ENCODE measurements around the gene S100A8.
A peak's percentile ranks its signal among the peaks of the same experiment; 100 is the strongest.

S100A8 gene

GRCh38 chr1:153386500-153386901, 4.4 kb downstream of the S100A8 start:
- TF ChIP-seq, protein P1, sequence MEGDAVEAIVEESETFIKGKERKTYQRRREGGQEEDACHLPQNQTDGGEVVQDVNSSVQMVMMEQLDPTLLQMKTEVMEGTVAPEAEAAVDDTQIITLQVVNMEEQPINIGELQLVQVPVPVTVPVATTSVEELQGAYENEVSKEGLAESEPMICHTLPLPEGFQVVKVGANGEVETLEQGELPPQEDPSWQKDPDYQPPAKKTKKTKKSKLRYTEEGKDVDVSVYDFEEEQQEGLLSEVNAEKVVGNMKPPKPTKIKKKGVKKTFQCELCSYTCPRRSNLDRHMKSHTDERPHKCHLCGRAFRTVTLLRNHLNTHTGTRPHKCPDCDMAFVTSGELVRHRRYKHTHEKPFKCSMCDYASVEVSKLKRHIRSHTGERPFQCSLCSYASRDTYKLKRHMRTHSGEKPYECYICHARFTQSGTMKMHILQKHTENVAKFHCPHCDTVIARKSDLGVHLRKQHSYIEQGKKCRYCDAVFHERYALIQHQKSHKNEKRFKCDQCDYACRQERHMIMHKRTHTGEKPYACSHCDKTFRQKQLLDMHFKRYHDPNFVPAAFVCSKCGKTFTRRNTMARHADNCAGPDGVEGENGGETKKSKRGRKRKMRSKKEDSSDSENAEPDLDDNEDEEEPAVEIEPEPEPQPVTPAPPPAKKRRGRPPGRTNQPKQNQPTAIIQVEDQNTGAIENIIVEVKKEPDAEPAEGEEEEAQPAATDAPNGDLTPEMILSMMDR (IDR thresholded peaks at IDR 0.05; ENCODE audit: low read depth, low read length): no peak
- no peak for DNase-seq (ENCODE audit: low read depth in 2 of 2)
- H3K4me3 ChIP-seq (replicated peaks in 1 of 2; ENCODE audit: low read depth in 2 of 2, low read length in 2 of 2): no peak overlapping the region

DNA sequence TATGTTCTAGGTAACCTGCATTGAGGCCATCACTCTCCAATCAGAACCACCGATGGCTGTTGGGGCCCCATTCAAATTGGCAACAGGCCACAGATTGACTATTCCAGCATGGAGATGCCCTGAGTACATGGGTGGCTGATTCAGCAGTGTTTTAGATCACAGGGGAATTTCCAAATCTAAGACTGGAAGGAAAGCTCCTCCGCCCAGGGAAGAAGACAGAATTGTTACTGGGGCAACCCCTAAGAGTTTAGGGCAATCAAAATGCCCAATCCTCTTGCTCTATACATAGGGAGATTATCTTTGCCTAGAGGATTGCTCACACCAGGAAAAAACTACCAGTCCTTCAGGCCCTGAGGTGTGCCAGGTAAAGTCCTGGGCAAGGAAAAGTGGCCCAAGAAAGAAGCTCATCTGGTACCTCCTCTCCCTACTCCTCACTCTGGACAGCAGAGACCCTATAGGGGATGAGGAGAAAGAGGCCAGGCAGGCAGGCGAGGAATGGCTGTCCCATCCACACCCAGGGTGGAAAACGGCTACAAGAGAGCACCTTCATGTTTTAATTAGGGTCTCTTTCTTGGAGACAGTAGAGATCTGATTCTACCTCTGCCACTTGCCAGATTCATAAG, 5.8 kb downstream of the S100A8 start:
- no peak for DNase-seq (ENCODE audit: low read depth in 2 of 2)
- H3K4me3 ChIP-seq (replicated peaks in 1 of 2; ENCODE audit: low read depth in 2 of 2, low read length in 2 of 2): no peak overlapping the region
- TF ChIP-seq, protein P1 (IDR thresholded peaks at IDR 0.05; ENCODE audit: low read depth, low read length): no peak

- no peak for DNase-seq (ENCODE audit: low read depth in 2 of 2)
- TF ChIP-seq, protein P1 (IDR thresholded peaks at IDR 0.05; ENCODE audit: low read depth, low read length): no peak
- no peak overlapping the region for H3K4me3 ChIP-seq (replicated peaks in 1 of 2; ENCODE audit: low read depth in 2 of 2, low read length in 2 of 2)
Measured at GRCh38 chr1:153380711-153381110, 10.2 kb downstream of the S100A8 start.

- TF ChIP-seq, protein P1 (IDR thresholded peaks at IDR 0.05; ENCODE audit: low read depth, low read length): no peak
- no peak overlapping the region for H3K4me3 ChIP-seq (replicated peaks in 1 of 2; ENCODE audit: low read depth in 2 of 2, low read length in 2 of 2)
- DNase-seq (ENCODE audit: low read depth in 2 of 2): no peak
Measured at GRCh38 chr1:153379591-153379990, 11.3 kb downstream of the S100A8 start.

DNA sequence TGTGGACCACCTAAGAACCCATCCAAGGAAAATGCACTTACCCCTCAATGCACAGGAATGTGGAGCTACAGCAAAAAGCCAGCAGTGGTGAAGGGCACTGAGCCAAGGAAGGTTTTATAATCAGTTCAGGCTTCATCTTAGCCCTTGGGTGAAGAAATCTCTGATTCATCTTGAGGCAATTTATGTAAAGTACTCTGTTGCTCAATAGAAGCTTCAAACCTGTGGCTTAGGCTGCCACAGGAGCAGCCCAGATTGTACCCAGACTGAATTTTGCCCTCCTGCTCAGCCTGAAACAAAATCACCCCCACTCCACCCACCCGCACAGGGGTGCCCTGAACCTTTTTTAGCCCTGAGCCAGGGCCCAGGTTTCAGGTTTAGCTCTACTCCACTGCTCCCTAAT, 15.4 kb downstream of the S100A8 start, which contains the start of gene S100A12:
Gene S100A12, minus strand, starts transcription at position 111 of the 400 bp plus-strand sequence. CDS start 1,029 bp downstream, outside the sequence.
- peak; percentile 69 to 85 for DNase-seq (ENCODE audit: low read depth in 2 of 2)
- TF ChIP-seq, protein P1 (IDR thresholded peaks at IDR 0.05; ENCODE audit: low read depth, low read length): no peak
- H3K4me3 ChIP-seq (replicated peaks in 1 of 2; ENCODE audit: low read depth in 2 of 2, low read length in 2 of 2): no peak within 1 kb of the TSS

- no peak overlapping the region for H3K4me3 ChIP-seq (replicated peaks in 1 of 2; ENCODE audit: low read depth in 2 of 2, low read length in 2 of 2)
- no peak for DNase-seq (ENCODE audit: low read depth in 2 of 2)
- TF ChIP-seq, protein P1 (IDR thresholded peaks at IDR 0.05; ENCODE audit: low read depth, low read length): no peak
Measured at GRCh38 chr1:153374071-153374470, 16.8 kb downstream of the S100A8 start.

- TF ChIP-seq, protein P1 (IDR thresholded peaks at IDR 0.05; ENCODE audit: low read depth, low read length): no peak
- H3K4me3 ChIP-seq (replicated peaks in 1 of 2; ENCODE audit: low read depth in 2 of 2, low read length in 2 of 2): no peak overlapping the region
- DNase-seq (ENCODE audit: low read depth in 2 of 2): no peak
Measured at GRCh38 chr1:153372571-153372970, 18.3 kb downstream of the S100A8 start.
